GM19397 (cell line): ENCODE measurements around the gene TMEM63B.
"Not testable (repeated sequence)": the region's sequence is repeated elsewhere in the genome, so short reads cannot be mapped to it uniquely, and the experiment has no call there.

Experiments used
- ATAC-seq: cut with Tn5 transposase; IDR thresholded peaks from one replicate; pipeline ENCODE4 v1.9.1; 2021; ENCODE audit warnings: mild to moderate bottlenecking, moderate library complexity; ENCODE audit not compliant: unreplicated experiment

The TMEM63B gene

GRCh38 chr6:44142835-44143234 is 15.5 kb downstream of the TMEM63B start:
- ATAC-seq = no peak

GRCh38 chr6:44143731-44144130 is 16.4 kb downstream of the TMEM63B start:
- no peak for ATAC-seq

- ATAC-seq = not testable (repeated sequence)
These were observed 17.2 kb downstream of the TMEM63B start for GRCh38 chr6:44144536-44144935.

- no peak for ATAC-seq
These were observed 18.5 kb downstream of the TMEM63B start for GRCh38 chr6:44145839-44146238.

GRCh38 chr6:44146685-44147084 is 19.3 kb downstream of the TMEM63B start:
- no peak for ATAC-seq

- no peak for ATAC-seq
These were observed 19.9 kb downstream of the TMEM63B start for GRCh38 chr6:44147256-44147655.

- no peak for ATAC-seq
These were observed 21.0 kb downstream of the TMEM63B start for GRCh38 chr6:44148306-44148705.

- ATAC-seq = no peak
These were observed 22.1 kb downstream of the TMEM63B start for GRCh38 chr6:44149369-44150012.

- ATAC-seq = no peak
These were observed 23.1 kb downstream of the TMEM63B start for GRCh38 chr6:44150317-44150917.

- ATAC-seq = peak; percentile 58
These were observed 24.2 kb downstream of the TMEM63B start for GRCh38 chr6:44151348-44152108.

GRCh38 chr6:44152109-44152461 is 24.7 kb downstream of the TMEM63B start:
- no peak for ATAC-seq

- no peak for ATAC-seq
These were observed 25.2 kb downstream of the TMEM63B start for GRCh38 chr6:44152533-44152932.

- ATAC-seq = no peak
These were observed 26.7 kb downstream of the TMEM63B start for GRCh38 chr6:44154067-44154466.

- ATAC-seq = no peak
These were observed 29.3 kb downstream of the TMEM63B start for GRCh38 chr6:44156494-44157151.

- no peak for ATAC-seq
These were observed 29.8 kb downstream of the TMEM63B start for GRCh38 chr6:44157152-44157521.

- ATAC-seq = no peak
These were observed 31.4 kb downstream of the TMEM63B start, which contains the start of gene CAPN11 for GRCh38 chr6:44158770-44159228. Gene CAPN11 (plus strand): TSS chr6:44158820. CDS start chr6:44158849, 29 bp downstream.

GRCh38 chr6:44161997-44162338 is 34.6 kb downstream of the TMEM63B start:
- no peak for ATAC-seq

- ATAC-seq = no peak
These were observed 35.7 kb downstream of the TMEM63B start for GRCh38 chr6:44162876-44163625.

- no peak for ATAC-seq
These were observed 38.8 kb downstream of the TMEM63B start for GRCh38 chr6:44166116-44166515.

GRCh38 chr6:44166591-44167184 is 39.3 kb downstream of the TMEM63B start:
- ATAC-seq = no peak
